Nucleus accumbens (tissue), 56 donors: ENCODE measurements around the gene RNH1.

Experiments used
- DNase-seq, 56 donors: peaks; one replicate each; lab custom pipeline; 2025; lab: John Stamatoyannopoulos, UW

RNH1 gene

GRCh38 chr11:502288-503178, 4.5 kb downstream of the RNH1 start:
- no peak for DNase-seq

GRCh38 chr11:501683-502287, 5.3 kb downstream of the RNH1 start:
- DNase-seq = no peak

- no peak for DNase-seq
These were observed 5.9 kb downstream of the RNH1 start for GRCh38 chr11:501001-501682.

GRCh38 chr11:499201-500076, 7.6 kb downstream of the RNH1 start:
- DNase-seq = no peak

- DNase-seq = no peak
These were observed 8.5 kb downstream of the RNH1 start for GRCh38 chr11:498297-499181.

- DNase-seq = no peak
These were observed 9.3 kb downstream of the RNH1 start for GRCh38 chr11:497565-498296.

- DNase-seq = no peak
These were observed 10.0 kb downstream of the RNH1 start for GRCh38 chr11:496834-497564.

GRCh38 chr11:495537-495931, 11.5 kb downstream of the RNH1 start:
- DNase-seq = peak in 1 of 56 donors; percentile 54

- peak in 51 of 56 donors; percentile 25 to 93 (median 77) for DNase-seq
These were observed 12.1 kb downstream of the RNH1 start for GRCh38 chr11:494761-495536.

- no peak for DNase-seq
These were observed 14.4 kb downstream of the RNH1 start for GRCh38 chr11:492427-493226.

GRCh38 chr11:491358-491757, 15.7 kb downstream of the RNH1 start:
- DNase-seq = no peak

GRCh38 chr11:490930-491260, 16.1 kb downstream of the RNH1 start:
- no peak for DNase-seq

GRCh38 chr11:490186-490929, 16.7 kb downstream of the RNH1 start:
- DNase-seq = no peak

- DNase-seq = no peak
These were observed 17.3 kb downstream of the RNH1 start for GRCh38 chr11:489610-490185.

GRCh38 chr11:488992-489391, 18.1 kb downstream of the RNH1 start:
- DNase-seq = peak in 2 of 56 donors; percentile 30 to 47
